GM12878 (cell line): ENCODE results near the gene RNASE12. TPM values are rescaled to one million over a fixed set of nuclear protein-coding genes. Genes with fewer than 3 reads are reported as not detected.

ENCODE experiments used
- BCLAF1 ChIP-seq: fragments of 450-650 bp; IDR thresholded peaks from 2 replicates; pipeline ENCODE4 v1.6.1; 2017; ENCODE audit warnings: antibody characterized with exemption, mild to moderate bottlenecking, moderate library complexity
- BRCA1 ChIP-seq: IDR thresholded peaks from 2 replicates; pipeline ENCODE4 v1.6.1; 2011; ENCODE audit warnings: low read depth, low read length, improper control_type of control experiment
- HCFC1 ChIP-seq: fragments of 150-350 bp; IDR thresholded peaks from 2 replicates; pipeline ENCODE4 v1.6.1; 2014; ENCODE audit warnings: low read length
- MYB ChIP-seq: fragments of 150-350 bp; IDR thresholded peaks from 2 replicates; pipeline ENCODE4 v1.6.1; 2014; ENCODE audit warnings: mild to moderate bottlenecking, low read depth, low read length, borderline replicate concordance
- MYC ChIP-seq: IDR thresholded peaks from 2 replicates; pipeline ENCODE4 v1.6.1; 2011; ENCODE audit warnings: mild to moderate bottlenecking, low read length, moderate library complexity, inconsistent platforms; ENCODE audit not compliant: insufficient read depth, insufficient replicate concordance, insufficient read length, severe bottlenecking
- RAD21 ChIP-seq: IDR thresholded peaks from 2 replicates; pipeline ENCODE4 v1.6.1; 2011; ENCODE audit warnings: mild to moderate bottlenecking, low read depth, low read length, moderate library complexity; ENCODE audit not compliant: insufficient read depth
- RB1 ChIP-seq: fragments of 450-650 bp; formaldehyde crosslinking; IDR thresholded peaks from 2 replicates; pipeline ENCODE4 v1.6.1; 2017; ENCODE audit warnings: mild to moderate bottlenecking, borderline replicate concordance
- SKIL ChIP-seq: fragments of 450-650 bp; IDR thresholded peaks from 2 replicates; pipeline ENCODE4 v1.6.1; 2017; ENCODE audit warnings: mild to moderate bottlenecking, low read depth, inconsistent platforms; ENCODE audit not compliant: poor library complexity, severe bottlenecking
- SMARCA5 ChIP-seq: fragments of 450-650 bp; IDR thresholded peaks from 2 replicates; pipeline ENCODE4 v1.6.1; 2017; ENCODE audit warnings: mild to moderate bottlenecking
- SP1 ChIP-seq: IDR thresholded peaks from one replicate; pipeline ENCODE4 v1.6.1; 2011; ENCODE audit warnings: low read depth, low read length
- TCF3 ChIP-seq: IDR thresholded peaks from 2 replicates; pipeline ENCODE4 v1.6.1; 2012; ENCODE audit warnings: low read depth, mild to moderate bottlenecking, low read length, borderline replicate concordance; ENCODE audit not compliant: insufficient read depth
- YY1 ChIP-seq: IDR thresholded peaks from 2 replicates; pipeline ENCODE4 v1.6.1; 2011; ENCODE audit warnings: low read depth, mild to moderate bottlenecking, low read length
- ZSCAN29 ChIP-seq: fragments of 450-650 bp; IDR thresholded peaks from 2 replicates; pipeline ENCODE4 v1.6.1; 2017; ENCODE audit warnings: mild to moderate bottlenecking, moderate library complexity
- polyA plus RNA-seq, 11 experiments: library from polyadenylated mRNA; depleted of rRNA in 4 of 11; unstranded in 6 of 11; stranded (reverse) in 5 of 11; fragments of >200 nt; fragmentation: Nextera tagmentation in 4 of 11; fragmentation: Illumina TruSeq in 1 of 11; extraction: Ambion mirVana in 4 of 11; extraction: Trizol in 1 of 11; gene quantifications; 1 replicate in 1 of 11; 2 replicates in 10 of 11; pipeline versions ENCODE4 v1.2.1 to v1.2.3, GENCODE V29; 2011 to 2016; ENCODE audit warnings: inconsistent platforms in 2 of 11, missing spikeins in 2 of 11, low read depth in 1 of 11
- total RNA-seq, 4 experiments: library from RNA; depleted of rRNA in 3 of 4; stranded (reverse); fragments of >200 nt in 3 of 4; fragmentation: Illumina TruSeq in 1 of 4; extraction: Trizol in 1 of 4; gene quantifications; 2 replicates each; pipeline versions ENCODE4 v1.2.1 to v1.2.3, GENCODE V29; 2013 to 2021
- TF ChIP-seq, protein P1 (sequence below): fragments of 450-650 bp; IDR thresholded peaks from 2 replicates; pipeline ENCODE4 v1.6.1; 2017; ENCODE audit warnings: mild to moderate bottlenecking, moderate library complexity
- TF ChIP-seq, protein P2 (sequence below): fragments of 450-650 bp; IDR thresholded peaks from 2 replicates; pipeline ENCODE4 v1.6.1; 2017; ENCODE audit warnings: mild to moderate bottlenecking
- TF ChIP-seq, protein P3 (sequence below): IDR thresholded peaks from 2 replicates; pipeline ENCODE4 v1.6.1; 2011; ENCODE audit warnings: borderline replicate concordance, low read depth, mild to moderate bottlenecking, moderate library complexity, low read length; ENCODE audit not compliant: insufficient read depth, poor library complexity, severe bottlenecking

Gene RNASE12
- total and polyA plus RNA-seq, 10 of the 15 experiments (the other 5 are each of a cell fraction or from before 2014, with no cell fraction given), result not detected

GRCh38 chr14:20610002-20610765 lies 19.0 kb upstream of the RNASE12 start (continued):
- TF ChIP-seq, protein P1, sequence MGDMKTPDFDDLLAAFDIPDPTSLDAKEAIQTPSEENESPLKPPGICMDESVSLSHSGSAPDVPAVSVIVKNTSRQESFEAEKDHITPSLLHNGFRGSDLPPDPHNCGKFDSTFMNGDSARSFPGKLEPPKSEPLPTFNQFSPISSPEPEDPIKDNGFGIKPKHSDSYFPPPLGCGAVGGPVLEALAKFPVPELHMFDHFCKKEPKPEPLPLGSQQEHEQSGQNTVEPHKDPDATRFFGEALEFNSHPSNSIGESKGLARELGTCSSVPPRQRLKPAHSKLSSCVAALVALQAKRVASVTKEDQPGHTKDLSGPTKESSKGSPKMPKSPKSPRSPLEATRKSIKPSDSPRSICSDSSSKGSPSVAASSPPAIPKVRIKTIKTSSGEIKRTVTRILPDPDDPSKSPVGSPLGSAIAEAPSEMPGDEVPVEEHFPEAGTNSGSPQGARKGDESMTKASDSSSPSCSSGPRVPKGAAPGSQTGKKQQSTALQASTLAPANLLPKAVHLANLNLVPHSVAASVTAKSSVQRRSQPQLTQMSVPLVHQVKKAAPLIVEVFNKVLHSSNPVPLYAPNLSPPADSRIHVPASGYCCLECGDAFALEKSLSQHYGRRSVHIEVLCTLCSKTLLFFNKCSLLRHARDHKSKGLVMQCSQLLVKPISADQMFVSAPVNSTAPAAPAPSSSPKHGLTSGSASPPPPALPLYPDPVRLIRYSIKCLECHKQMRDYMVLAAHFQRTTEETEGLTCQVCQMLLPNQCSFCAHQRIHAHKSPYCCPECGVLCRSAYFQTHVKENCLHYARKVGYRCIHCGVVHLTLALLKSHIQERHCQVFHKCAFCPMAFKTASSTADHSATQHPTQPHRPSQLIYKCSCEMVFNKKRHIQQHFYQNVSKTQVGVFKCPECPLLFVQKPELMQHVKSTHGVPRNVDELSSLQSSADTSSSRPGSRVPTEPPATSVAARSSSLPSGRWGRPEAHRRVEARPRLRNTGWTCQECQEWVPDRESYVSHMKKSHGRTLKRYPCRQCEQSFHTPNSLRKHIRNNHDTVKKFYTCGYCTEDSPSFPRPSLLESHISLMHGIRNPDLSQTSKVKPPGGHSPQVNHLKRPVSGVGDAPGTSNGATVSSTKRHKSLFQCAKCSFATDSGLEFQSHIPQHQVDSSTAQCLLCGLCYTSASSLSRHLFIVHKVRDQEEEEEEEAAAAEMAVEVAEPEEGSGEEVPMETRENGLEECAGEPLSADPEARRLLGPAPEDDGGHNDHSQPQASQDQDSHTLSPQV, result no peak
- TF ChIP-seq, protein P2, sequence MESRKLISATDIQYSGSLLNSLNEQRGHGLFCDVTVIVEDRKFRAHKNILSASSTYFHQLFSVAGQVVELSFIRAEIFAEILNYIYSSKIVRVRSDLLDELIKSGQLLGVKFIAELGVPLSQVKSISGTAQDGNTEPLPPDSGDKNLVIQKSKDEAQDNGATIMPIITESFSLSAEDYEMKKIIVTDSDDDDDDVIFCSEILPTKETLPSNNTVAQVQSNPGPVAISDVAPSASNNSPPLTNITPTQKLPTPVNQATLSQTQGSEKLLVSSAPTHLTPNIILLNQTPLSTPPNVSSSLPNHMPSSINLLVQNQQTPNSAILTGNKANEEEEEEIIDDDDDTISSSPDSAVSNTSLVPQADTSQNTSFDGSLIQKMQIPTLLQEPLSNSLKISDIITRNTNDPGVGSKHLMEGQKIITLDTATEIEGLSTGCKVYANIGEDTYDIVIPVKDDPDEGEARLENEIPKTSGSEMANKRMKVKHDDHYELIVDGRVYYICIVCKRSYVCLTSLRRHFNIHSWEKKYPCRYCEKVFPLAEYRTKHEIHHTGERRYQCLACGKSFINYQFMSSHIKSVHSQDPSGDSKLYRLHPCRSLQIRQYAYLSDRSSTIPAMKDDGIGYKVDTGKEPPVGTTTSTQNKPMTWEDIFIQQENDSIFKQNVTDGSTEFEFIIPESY, result no peak
- peak; percentile 49; the same call in 1 of the 2 replicates for TF ChIP-seq SMARCA5
- TF ChIP-seq MYC, result no peak
- TF ChIP-seq BRCA1, result no peak
- TF ChIP-seq SKIL, result peak; percentile 13
- TF ChIP-seq ZSCAN29, result peak; percentile 93
- TF ChIP-seq RB1, result 0 out of 2 replicates have a peak, but pooled peaks have one; percentile 20
- no peak for TF ChIP-seq SP1
- peak; percentile 27; the same call in 1 of the 2 replicates for TF ChIP-seq YY1
- no peak for TF ChIP-seq BCLAF1
- TF ChIP-seq TCF3, result no peak
- TF ChIP-seq HCFC1, result no peak
- TF ChIP-seq, protein P3, sequence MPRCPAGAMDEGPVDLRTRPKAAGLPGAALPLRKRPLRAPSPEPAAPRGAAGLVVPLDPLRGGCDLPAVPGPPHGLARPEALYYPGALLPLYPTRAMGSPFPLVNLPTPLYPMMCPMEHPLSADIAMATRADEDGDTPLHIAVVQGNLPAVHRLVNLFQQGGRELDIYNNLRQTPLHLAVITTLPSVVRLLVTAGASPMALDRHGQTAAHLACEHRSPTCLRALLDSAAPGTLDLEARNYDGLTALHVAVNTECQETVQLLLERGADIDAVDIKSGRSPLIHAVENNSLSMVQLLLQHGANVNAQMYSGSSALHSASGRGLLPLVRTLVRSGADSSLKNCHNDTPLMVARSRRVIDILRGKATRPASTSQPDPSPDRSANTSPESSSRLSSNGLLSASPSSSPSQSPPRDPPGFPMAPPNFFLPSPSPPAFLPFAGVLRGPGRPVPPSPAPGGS, result no peak
- TF ChIP-seq MYB, result no peak
- no peak for TF ChIP-seq RAD21
